HEK293T (cell line): ENCODE results near the gene ACP3.

Experiments
- ARNT ChIP-seq: fragments of 450-650 bp; IDR thresholded peaks from 2 replicates; pipeline ENCODE4 v1.6.1; 2017; ENCODE audit warnings: mild to moderate bottlenecking
- BHLHE40 ChIP-seq: fragments of 450-650 bp; IDR thresholded peaks from 2 replicates; pipeline ENCODE4 v1.6.1; 2016; ENCODE audit warnings: mild to moderate bottlenecking, moderate library complexity, borderline replicate concordance
- ELF4 ChIP-seq: fragments of 450-650 bp; IDR thresholded peaks from 2 replicates; pipeline ENCODE4 v1.6.1; 2017; ENCODE audit warnings: antibody characterized with exemption
- FOXK2 ChIP-seq: fragments of 450-650 bp; IDR thresholded peaks from 2 replicates; pipeline ENCODE4 v1.6.1; 2016; ENCODE audit warnings: mild to moderate bottlenecking
- FOXM1 ChIP-seq: fragments of 450-650 bp; IDR thresholded peaks from 2 replicates; pipeline ENCODE4 v1.6.1; 2017; ENCODE audit warnings: mild to moderate bottlenecking, borderline replicate concordance
- HDGF ChIP-seq: fragments of 450-650 bp; IDR thresholded peaks from 2 replicates; pipeline ENCODE4 v1.6.1; 2017; ENCODE audit warnings: antibody characterized with exemption, borderline replicate concordance
- NFRKB ChIP-seq: fragments of 450-650 bp; IDR thresholded peaks from 2 replicates; pipeline ENCODE4 v1.6.1; 2016; ENCODE audit warnings: mild to moderate bottlenecking, moderate library complexity
- SP1 ChIP-seq: fragments of 450-650 bp; IDR thresholded peaks from 2 replicates; pipeline ENCODE4 v1.6.1; 2017
- SUZ12 ChIP-seq: fragments of 450-650 bp; IDR thresholded peaks from 2 replicates; pipeline ENCODE4 v1.6.1; 2016; ENCODE audit warnings: mild to moderate bottlenecking
- TARDBP ChIP-seq: fragments of 450-650 bp; IDR thresholded peaks from 2 replicates; pipeline ENCODE4 v1.6.1; 2016
- ZNF384 ChIP-seq: fragments of 450-650 bp; IDR thresholded peaks from 2 replicates; pipeline ENCODE4 v1.6.1; 2016
- TF ChIP-seq, protein P1 (sequence below): fragments of 450-650 bp; IDR thresholded peaks from 2 replicates; pipeline ENCODE4 v1.6.1; 2016

DNA sequence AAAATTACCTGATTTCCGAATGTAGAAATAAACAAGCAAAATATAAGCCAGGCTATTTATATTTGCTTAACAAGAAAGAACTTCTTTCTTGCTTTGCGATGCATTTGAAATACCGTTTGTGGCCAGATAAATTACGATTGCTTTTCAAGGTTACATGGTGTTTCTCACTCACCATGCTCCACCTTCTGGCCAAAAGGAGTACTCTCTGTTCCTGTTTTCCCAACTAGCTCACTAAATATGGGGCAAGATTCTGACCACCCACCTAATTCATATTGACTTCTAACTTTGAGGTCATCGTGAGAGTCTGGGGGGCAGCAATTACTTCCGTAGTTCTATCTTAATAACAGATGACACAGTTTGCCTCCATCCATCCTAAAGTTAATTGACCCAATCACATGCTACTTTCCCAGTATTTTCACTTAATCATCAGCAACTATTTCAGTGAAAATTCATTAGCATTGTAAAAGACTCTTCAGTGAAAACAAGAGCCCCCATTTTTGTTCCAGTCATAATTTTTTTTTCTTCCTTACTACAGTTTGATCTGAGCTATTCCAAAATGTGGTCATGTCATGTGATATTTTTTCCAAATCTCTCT, 25.9 kb downstream of the ACP3 start:
- TF ChIP-seq NFRKB (no peak), SP1 (no peak), SUZ12 (no peak), BHLHE40 (no peak), ELF4 (no peak), FOXK2 (no peak), ARNT (no peak), FOXM1 (no peak), HDGF (no peak), TARDBP (no peak), ZNF384 (no peak)
- TF ChIP-seq, protein P1, sequence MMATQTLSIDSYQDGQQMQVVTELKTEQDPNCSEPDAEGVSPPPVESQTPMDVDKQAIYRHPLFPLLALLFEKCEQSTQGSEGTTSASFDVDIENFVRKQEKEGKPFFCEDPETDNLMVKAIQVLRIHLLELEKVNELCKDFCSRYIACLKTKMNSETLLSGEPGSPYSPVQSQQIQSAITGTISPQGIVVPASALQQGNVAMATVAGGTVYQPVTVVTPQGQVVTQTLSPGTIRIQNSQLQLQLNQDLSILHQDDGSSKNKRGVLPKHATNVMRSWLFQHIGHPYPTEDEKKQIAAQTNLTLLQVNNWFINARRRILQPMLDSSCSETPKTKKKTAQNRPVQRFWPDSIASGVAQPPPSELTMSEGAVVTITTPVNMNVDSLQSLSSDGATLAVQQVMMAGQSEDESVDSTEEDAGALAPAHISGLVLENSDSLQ = no peak
